K562 (cell line): ENCODE results near the gene PEX11B. TPM values are rescaled to one million over a fixed set of nuclear protein-coding genes. Genes with fewer than 3 reads are reported as not detected.

Experiments
- AFF1 ChIP-seq, 2 experiments: fragments of 450-650 bp; IDR thresholded peaks; 2 replicates each; pipeline ENCODE4 v1.6.1; 2018; ENCODE audit warnings: mild to moderate bottlenecking in 2 of 2, low read depth in 1 of 2; ENCODE audit not compliant: partially characterized antibody in 2 of 2
- FOXM1 ChIP-seq, 2 experiments: fragments of 450-650 bp in 1 of 2; sonication (generic) in 1 of 2; formaldehyde crosslinking in 1 of 2; IDR thresholded peaks; 2 replicates each; pipeline versions ENCODE4 v1.6.1 to v1.9.0; 2017 to 2022; ENCODE audit warnings: low read depth in 2 of 2, mild to moderate bottlenecking in 2 of 2, missing genetic modification reagents in 1 of 2, moderate library complexity in 1 of 2
- GTF2A2 ChIP-seq: IDR thresholded peaks from 2 replicates; pipeline ENCODE4 v1.6.1; 2016; ENCODE audit warnings: mild to moderate bottlenecking, missing genetic modification characterization, missing compliant biosample characterization
- L3MBTL2 ChIP-seq: fragments of 450-650 bp; IDR thresholded peaks from 2 replicates; pipeline ENCODE4 v1.6.1; 2016; ENCODE audit warnings: mild to moderate bottlenecking, moderate library complexity
- LEF1 ChIP-seq: fragments of 450-650 bp; IDR thresholded peaks from 2 replicates; pipeline ENCODE4 v1.6.1; 2016; ENCODE audit warnings: mild to moderate bottlenecking
- NCOA2 ChIP-seq, 2 experiments: fragments of 450-650 bp; IDR thresholded peaks; 2 replicates each; pipeline ENCODE4 v1.6.1; 2018; ENCODE audit warnings: mild to moderate bottlenecking in 2 of 2, moderate library complexity in 1 of 2; ENCODE audit not compliant: partially characterized antibody in 2 of 2
- NR3C1 ChIP-seq: sonication (generic); formaldehyde crosslinking; IDR thresholded peaks from 2 replicates; pipeline ENCODE4 v1.8.1; 2022; ENCODE audit warnings: missing genetic modification reagents
- NRF1 ChIP-seq, 2 experiments: fragments of 450-650 bp; IDR thresholded peaks in 1 of 2; conservative IDR thresholded peaks in 1 of 2; 2 replicates each; pipeline ENCODE4 v1.6.1; 2014; ENCODE audit warnings: mild to moderate bottlenecking in 2 of 2
- OTX1 ChIP-seq: fragments of 450-650 bp; formaldehyde crosslinking; IDR thresholded peaks from 2 replicates; pipeline ENCODE4 v1.4.0; 2022; ENCODE audit warnings: mild to moderate bottlenecking
- PML ChIP-seq: IDR thresholded peaks from 2 replicates; pipeline ENCODE4 v1.6.1; 2012; ENCODE audit warnings: low read length, inconsistent platforms
- POLR2A ChIP-seq: fragments of 450-650 bp; conservative IDR thresholded peaks from 2 replicates; pipeline ENCODE4 v1.6.1; 2016
- RBM25 ChIP-seq: fragments of 200-400 bp; formaldehyde crosslinking; IDR thresholded peaks from 2 replicates; pipeline ENCODE4 v1.6.1; 2018; ENCODE audit warnings: low read length, low read depth, moderate library complexity; ENCODE audit not compliant: severe bottlenecking
- TAF7 ChIP-seq: fragments of 450-650 bp; IDR thresholded peaks from 2 replicates; pipeline ENCODE4 v1.6.1; 2016; ENCODE audit warnings: missing genetic modification characterization, missing compliant biosample characterization
- TFAP4 ChIP-seq: sonication (generic); formaldehyde crosslinking; IDR thresholded peaks from 2 replicates; pipeline ENCODE4 v1.8.0; 2022; ENCODE audit warnings: missing genetic modification reagents, mild to moderate bottlenecking, moderate library complexity, borderline replicate concordance
- ZNF609 ChIP-seq: sonication (generic); formaldehyde crosslinking; IDR thresholded peaks from 2 replicates; pipeline ENCODE4 v1.8.1; 2023; ENCODE audit warnings: missing genetic modification reagents, mild to moderate bottlenecking, borderline replicate concordance
- polyA plus RNA-seq, 8 experiments: library from polyadenylated mRNA; depleted of rRNA in 4 of 8; stranded (reverse) in 5 of 8; unstranded in 3 of 8; fragments of >200 nt; fragmentation: Nextera tagmentation in 2 of 8; fragmentation: Illumina TruSeq in 1 of 8; extraction: Ambion mirVana in 2 of 8; extraction: Trizol in 1 of 8; gene quantifications; 2 replicates each; pipeline versions ENCODE4 v1.2.1 to v1.2.3, GENCODE V29; 2011 to 2014; ENCODE audit warnings: inconsistent platforms in 1 of 8, missing spikeins in 1 of 8
- total RNA-seq, 7 experiments: library from RNA; depleted of rRNA in 6 of 7; stranded (reverse); fragments of >200 nt in 6 of 7; fragmentation: Illumina TruSeq in 2 of 7; extraction: Trizol in 2 of 7; gene quantifications; 2 replicates each; pipeline versions ENCODE4 v1.2.1 to v1.2.3, GENCODE V29; 2011 to 2021; ENCODE audit warnings: low replicate concordance in 1 of 7

The PEX11B gene
- total and polyA plus RNA-seq, 9 of the 15 experiments (the other 6 are each of a cell fraction or from before 2014, with no cell fraction given) = 13.2 to 60.0 (median 21.7) TPM

- TF ChIP-seq GTF2A2 (tag) (no peak), FOXM1 (IDR thresholded peaks at IDR 0.05; ENCODE audit: low read depth) (0 out of 2 replicates have a peak, but pooled peaks have one; percentile 11), FOXM1 (CRISPR knock-in tag; IDR thresholded peaks at IDR 0.05; ENCODE audit: low read depth) (no peak), NCOA2 (IDR thresholded peaks at IDR 0.05; ENCODE audit: partially characterized antibody in 2 of 2) (no peak), OTX1 (CRISPR knock-in tag) (0 out of 2 replicates have a peak, but pooled peaks have one; percentile 38), TAF7 (tag) (peak; percentile 71), TFAP4 (CRISPR knock-in tag) (peak; percentile 99), POLR2A (peak; percentile 94), AFF1 (IDR thresholded peaks at IDR 0.05; ENCODE audit: low read depth in 1 of 2, partially characterized antibody in 2 of 2) (peak in 1 of 2 experiments; percentile 50), PML (peak; percentile 75), NR3C1 (CRISPR knock-in tag) (no peak), NRF1 (conservative IDR thresholded peaks at IDR 0.05 in 1 of 2, IDR thresholded peaks at IDR 0.05 in 1 of 2) (peak; percentile 49 to 60), L3MBTL2 (peak; percentile 83), LEF1 (no peak), RBM25 (peak; percentile 39), ZNF609 (CRISPR knock-in tag) (no peak)
These were observed 46.0 kb upstream of the PEX11B start, which contains the start of the genes ANKRD34A and POLR3GL (continued) for GRCh38 chr1:145964328-145965118.
